Measurements from ENCODE around the gene LAIR1. TPM values are rescaled to one million over a fixed set of nuclear protein-coding genes. Genes with fewer than 3 reads are reported as not detected.
"Not testable (repeated sequence)": the region's sequence is repeated elsewhere in the genome, so short reads cannot be mapped to it uniquely, and the experiment has no call there.

LAIR1 gene
- total RNA-seq, 1 experiment from 2014 or later = not detected

DNA sequence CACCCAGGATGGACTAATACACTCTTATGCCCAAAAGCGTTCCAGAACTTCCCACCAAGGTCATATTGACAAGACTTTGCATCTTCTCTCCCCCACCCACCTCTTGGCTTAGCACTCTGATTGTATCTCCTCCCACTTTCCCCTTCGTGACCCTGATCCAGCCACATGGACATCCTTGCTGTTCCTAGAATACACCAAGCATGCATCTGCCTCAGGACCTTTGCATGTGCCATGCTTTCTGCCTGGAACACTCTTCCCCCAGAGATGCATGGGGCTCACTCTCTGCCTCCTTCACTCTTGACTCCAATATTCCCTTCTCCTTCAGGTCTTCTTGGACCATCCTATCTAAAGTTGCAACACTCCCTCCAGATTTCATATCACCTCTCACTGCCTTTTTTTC, 16.2 kb upstream of the LAIR1 start:
- POLR2A ChIA-PET = no interaction called here
- no TSS peak for BruUV-seq (replicated peaks)
- intact Hi-C loops (cut with micrococcal nuclease) = no loop called here
- H3K4me1 Mint-ChIP-seq (ENCODE audit: insufficient read depth, unreplicated experiment) = no peaks in the 10 kb centered on the region
- CTCF ChIA-PET = interaction anchor here (0.6 to 2.8 kb wide), 2 partner anchors 10 to 73 kb away, joined by 3 to 20 read pairs; no protein-coding TSS in a partner anchor
- H3K4me3 Mint-ChIP-seq (ENCODE audit: unreplicated experiment) = no peak overlapping the region
- H3K27ac Mint-ChIP-seq (ENCODE audit: low read depth, unreplicated experiment) = no peak overlapping the region
- H3K36me3 Mint-ChIP-seq (ENCODE audit: insufficient read depth, unreplicated experiment) = no peaks in the 10 kb centered on the region
- DNase-seq (ENCODE audit: unreplicated experiment) = no peak
- TF ChIP-seq CTCF (IDR thresholded peaks at IDR 0.05; ENCODE audit: unreplicated experiment) = no peak
- H3K9me3 Mint-ChIP-seq (ENCODE audit: unreplicated experiment) = peaks cover 9% of the 10 kb centered on the region
- H3K27me3 Mint-ChIP-seq (ENCODE audit: insufficient read depth, unreplicated experiment) = peaks cover 24% of the 10 kb centered on the region

- CTCF ChIA-PET = interaction anchor here (0.7 to 1.9 kb wide), 3 partner anchors 12 to 1198 kb away, joined by 3 to 22 read pairs (median 3); no protein-coding TSS in a partner anchor
- POLR2A ChIA-PET = interaction anchor here (0.5 to 1.1 kb wide), 2 partner anchors 24 to 238 kb away, joined by 3 read pairs; no protein-coding TSS in a partner anchor
- Mint-ChIP-seq H3K27me3 (ENCODE audit: insufficient read depth, unreplicated experiment) (peaks cover 10% of the 10 kb centered on the region), H3K27ac (ENCODE audit: low read depth, unreplicated experiment) (no peak overlapping the region), H3K9me3 (ENCODE audit: unreplicated experiment) (peaks cover 9% of the 10 kb centered on the region), H3K36me3 (ENCODE audit: insufficient read depth, unreplicated experiment) (no peaks in the 10 kb centered on the region), H3K4me3 (ENCODE audit: unreplicated experiment) (no peak overlapping the region), H3K4me1 (ENCODE audit: insufficient read depth, unreplicated experiment) (no peaks in the 10 kb centered on the region)
- no TSS peak for BruUV-seq (replicated peaks)
- intact Hi-C loops (cut with micrococcal nuclease) = no loop called here
- no peak for TF ChIP-seq CTCF (IDR thresholded peaks at IDR 0.05; ENCODE audit: unreplicated experiment)
- no peak for DNase-seq (ENCODE audit: unreplicated experiment)
These were observed 14.5 kb upstream of the LAIR1 start for GRCh38 chr19:54379187-54379678.

DNA sequence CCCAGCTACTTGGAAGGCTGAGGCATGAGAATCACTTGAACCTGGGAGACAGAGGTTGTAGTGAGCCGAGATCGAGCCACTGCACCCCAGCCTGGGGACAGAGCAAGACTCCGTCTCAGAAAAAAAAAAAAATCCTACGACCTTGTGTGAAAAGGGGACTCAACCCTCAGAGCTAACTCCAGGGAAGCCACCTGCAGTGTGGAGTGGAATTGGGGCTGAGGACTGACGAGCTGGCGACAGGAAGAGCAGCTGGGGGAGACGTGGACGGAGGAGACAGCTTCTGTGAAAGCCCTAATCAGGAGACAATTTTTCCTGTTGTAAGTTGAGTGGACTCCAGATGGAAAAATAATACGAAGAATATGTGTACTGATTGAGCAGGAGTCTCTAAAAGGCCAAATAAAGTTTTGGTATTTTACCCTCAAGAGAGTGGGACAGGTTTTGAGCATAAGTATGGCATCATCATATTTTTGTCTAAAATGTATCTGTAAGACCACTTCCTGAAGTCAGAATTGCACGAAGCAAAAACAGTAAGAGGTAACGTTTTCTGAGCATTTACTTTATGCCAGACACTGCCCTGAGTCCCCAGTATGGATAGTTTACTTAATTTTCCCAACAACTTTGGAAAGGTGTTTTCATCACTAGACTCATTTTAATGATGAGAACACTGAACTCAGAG, 12.0 kb upstream of the LAIR1 start:
- intact Hi-C loops (cut with micrococcal nuclease) = no loop called here

DNA sequence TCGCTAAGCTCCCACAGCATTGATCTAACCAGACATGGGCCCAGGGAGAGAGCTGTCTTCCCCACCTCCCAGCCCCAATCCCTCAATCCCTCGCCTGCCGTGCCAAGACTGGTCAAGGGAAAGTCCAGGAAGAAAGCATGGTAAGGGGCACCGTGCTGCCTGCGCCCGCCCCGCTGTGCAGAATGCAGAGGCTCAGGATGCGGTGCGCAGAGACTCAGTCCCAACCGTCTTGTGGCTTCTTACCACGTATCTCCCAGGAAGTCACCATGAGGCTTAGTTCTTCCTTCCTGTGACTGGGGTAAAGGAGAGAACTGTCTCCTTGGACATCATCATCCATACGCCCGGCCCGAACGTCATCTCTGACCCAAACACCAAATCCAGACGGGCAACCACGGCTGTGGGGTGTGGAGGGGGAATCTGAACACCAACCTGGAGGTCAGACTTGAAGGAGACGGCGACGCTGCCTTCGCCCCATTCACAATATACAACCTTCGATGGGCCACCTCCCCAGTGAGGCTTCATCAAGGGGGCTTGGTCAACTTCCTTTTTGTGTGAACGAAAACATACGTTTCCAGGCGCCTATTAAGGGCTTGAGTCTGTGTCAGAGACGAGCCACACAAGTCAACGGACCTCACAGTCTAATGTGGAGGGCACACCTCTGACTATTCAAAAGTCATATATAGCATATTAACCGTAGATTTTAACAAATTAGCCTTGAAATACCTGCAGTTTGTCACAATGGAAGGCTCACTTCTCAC, 10.6 kb upstream of the LAIR1 start:
- BruUV-seq (replicated peaks); H3K4me1 Mint-ChIP-seq (ENCODE audit: insufficient read depth, unreplicated experiment); POLR2A ChIA-PET; H3K27me3 Mint-ChIP-seq (ENCODE audit: insufficient read depth, unreplicated experiment); H3K36me3 Mint-ChIP-seq (ENCODE audit: insufficient read depth, unreplicated experiment); intact Hi-C loops (cut with micrococcal nuclease); H3K27ac Mint-ChIP-seq (ENCODE audit: low read depth, unreplicated experiment); H3K4me3 Mint-ChIP-seq (ENCODE audit: unreplicated experiment); H3K9me3 Mint-ChIP-seq (ENCODE audit: unreplicated experiment); CTCF ChIA-PET; DNase-seq (ENCODE audit: unreplicated experiment): not testable (repeated sequence)

More for the DNA sequence above, 12.0 kb upstream of the LAIR1 start:
- H3K4me3 Mint-ChIP-seq (ENCODE audit: unreplicated experiment) = no peak overlapping the region
- no peaks in the 10 kb centered on the region for H3K27me3 Mint-ChIP-seq (ENCODE audit: insufficient read depth, unreplicated experiment)
- no peak for TF ChIP-seq CTCF (IDR thresholded peaks at IDR 0.05; ENCODE audit: unreplicated experiment)
- POLR2A ChIA-PET = no interaction called here
- H3K9me3 Mint-ChIP-seq (ENCODE audit: unreplicated experiment) = peaks cover 9% of the 10 kb centered on the region
- DNase-seq (ENCODE audit: unreplicated experiment) = no peak
- CTCF ChIA-PET = interaction anchor here (0.6 to 1.3 kb wide), 2 partner anchors 14 to 22 kb away, joined by 5 read pairs; no protein-coding TSS in a partner anchor
- H3K36me3 Mint-ChIP-seq (ENCODE audit: insufficient read depth, unreplicated experiment) = no peaks in the 10 kb centered on the region
- no peaks in the 10 kb centered on the region for H3K4me1 Mint-ChIP-seq (ENCODE audit: insufficient read depth, unreplicated experiment)
- no peak overlapping the region for H3K27ac Mint-ChIP-seq (ENCODE audit: low read depth, unreplicated experiment)
- BruUV-seq (replicated peaks) = no TSS peak
